Measurements from ENCODE around the gene COL23A1.
"Not testable (repeated sequence)": the region's sequence is repeated elsewhere in the genome, so short reads cannot be mapped to it uniquely, and the experiment has no call there.

COL23A1 gene

GRCh38 chr5:178328826-178329730 lies 261.1 kb downstream of the COL23A1 start:
- DNase-seq, result no peak

GRCh38 chr5:178327931-178328711 lies 262.1 kb downstream of the COL23A1 start:
- no peak for DNase-seq

GRCh38 chr5:178327446-178327845 lies 262.7 kb downstream of the COL23A1 start:
- no peak for DNase-seq

- no peak for DNase-seq
Measured at GRCh38 chr5:178326374-178326715, 263.8 kb downstream of the COL23A1 start.

- DNase-seq, result no peak
Measured at GRCh38 chr5:178325679-178326373, 264.4 kb downstream of the COL23A1 start.

- no peak for DNase-seq
Measured at GRCh38 chr5:178325311-178325678, 264.9 kb downstream of the COL23A1 start.

- no peak for DNase-seq
Measured at GRCh38 chr5:178324481-178325310, 265.5 kb downstream of the COL23A1 start.

- no peak for DNase-seq
Measured at GRCh38 chr5:178323961-178324360, 266.2 kb downstream of the COL23A1 start.

- no peak for DNase-seq
Measured at GRCh38 chr5:178323541-178323865, 266.7 kb downstream of the COL23A1 start.

GRCh38 chr5:178322736-178323540 lies 267.3 kb downstream of the COL23A1 start:
- DNase-seq, result no peak

GRCh38 chr5:178320281-178320855 lies 269.8 kb downstream of the COL23A1 start:
- no peak for DNase-seq

GRCh38 chr5:178319541-178320041 lies 270.6 kb downstream of the COL23A1 start:
- no peak for DNase-seq

GRCh38 chr5:178318893-178319292 lies 271.3 kb downstream of the COL23A1 start:
- DNase-seq, result no peak

GRCh38 chr5:178318382-178318781 lies 271.8 kb downstream of the COL23A1 start:
- no peak for DNase-seq

GRCh38 chr5:178317727-178318126 lies 272.5 kb downstream of the COL23A1 start:
- DNase-seq, result not testable (repeated sequence)

GRCh38 chr5:178314961-178315820 lies 275.0 kb downstream of the COL23A1 start:
- DNase-seq, result no peak

GRCh38 chr5:178314061-178314660 lies 276.0 kb downstream of the COL23A1 start:
- DNase-seq, result no peak

GRCh38 chr5:178313316-178313715 lies 276.9 kb downstream of the COL23A1 start:
- DNase-seq, result no peak

- peak; percentile 59 for DNase-seq
Measured at GRCh38 chr5:178312880-178313282, 277.3 kb downstream of the COL23A1 start.
